CD14-positive monocyte (primary cell): Measurements from ENCODE around the gene TBXT. TPM values are rescaled to one million over a fixed set of nuclear protein-coding genes. Genes with fewer than 3 reads are reported as not detected.

Experiments
- DNase-seq, 3 donors: peaks; one replicate each; pipeline ENCODE4 v3.0.0-alpha.2; 2011 to 2022
- H2AFZ ChIP-seq: 2 replicates; pipeline ENCODE4 v1.6.0; 2012; ENCODE audit warnings: mild to moderate bottlenecking, low read depth, low read length, inconsistent platforms; ENCODE audit not compliant: insufficient read depth, poor library complexity, severe bottlenecking
- H3K27ac ChIP-seq, 2 donors: 1 replicate in 1 of 2; 2 replicates in 1 of 2; pipeline ENCODE4 v1.5.1; 2012 to 2013; ENCODE audit warnings: low read length in 2 of 2, control low read depth in 1 of 2, inconsistent platforms in 1 of 2, low read depth in 1 of 2, mild to moderate bottlenecking in 1 of 2
- H3K27me3 ChIP-seq, 2 donors: one replicate each; pipeline versions ENCODE4 v1.6.0 to v1.6.1; 2011 to 2013; ENCODE audit warnings: low read length in 2 of 2; ENCODE audit not compliant: control insufficient read depth in 2 of 2, insufficient read depth in 2 of 2
- H3K36me3 ChIP-seq, 2 donors: replicated peaks in 1 of 2; 1 replicate in 1 of 2; 2 replicates in 1 of 2; pipeline versions ENCODE4 v1.5.1 to v1.6.1; 2012 to 2013; ENCODE audit warnings: low read length in 2 of 2, control low read depth in 1 of 2, inconsistent platforms in 1 of 2, mild to moderate bottlenecking in 1 of 2; ENCODE audit not compliant: insufficient read depth in 2 of 2, control insufficient read depth in 1 of 2
- H3K4me1 ChIP-seq, 2 donors: 1 replicate in 1 of 2; 2 replicates in 1 of 2; pipeline versions ENCODE4 v1.5.1 to v1.6.1; 2012 to 2013; ENCODE audit warnings: low read length in 2 of 2, control low read depth in 1 of 2, inconsistent platforms in 1 of 2, mild to moderate bottlenecking in 1 of 2, moderate library complexity in 1 of 2; ENCODE audit not compliant: insufficient read depth in 2 of 2, control insufficient read depth in 1 of 2
- H3K4me2 ChIP-seq: replicated peaks from 2 replicates; pipeline ENCODE3; 2012; ENCODE audit warnings: low read length, moderate library complexity, mild to moderate bottlenecking; ENCODE audit not compliant: poor library complexity, severe bottlenecking; ENCODE audit errors: extremely low read depth
- H3K4me3 ChIP-seq, 3 experiments: fragments of 200-600 bp in 1 of 3; sonication (generic) in 1 of 3; replicated peaks in 1 of 3; 1 replicate in 2 of 3; 2 replicates in 1 of 3; pipeline ENCODE4 v1.5.1; 2011 to 2013; ENCODE audit warnings: low read length in 3 of 3, mild to moderate bottlenecking in 3 of 3, control low read depth in 2 of 3, low read depth in 2 of 3, inconsistent platforms in 1 of 3, moderate library complexity in 1 of 3
- H3K79me2 ChIP-seq: 2 replicates; pipeline ENCODE4 v1.6.0; 2012; ENCODE audit warnings: mild to moderate bottlenecking, control low read depth, inconsistent platforms, low read length, moderate library complexity; ENCODE audit not compliant: insufficient read depth
- H3K9ac ChIP-seq: 2 replicates; pipeline ENCODE4 v1.6.0; 2017; ENCODE audit warnings: low read length, mild to moderate bottlenecking; ENCODE audit not compliant: insufficient read depth, poor library complexity, severe bottlenecking
- H3K9me3 ChIP-seq, 2 donors: replicated peaks in 1 of 2; 1 replicate in 1 of 2; 2 replicates in 1 of 2; pipeline versions ENCODE4 v1.5.1 to v1.6.1; 2012 to 2013; ENCODE audit warnings: low read length in 2 of 2, control low read depth in 1 of 2; ENCODE audit not compliant: control insufficient read depth in 1 of 2, insufficient read depth in 1 of 2
- H4K20me1 ChIP-seq: 2 replicates; pipeline ENCODE4 v1.6.0; 2012; ENCODE audit warnings: mild to moderate bottlenecking, low read length, control low read depth, moderate library complexity; ENCODE audit not compliant: insufficient read depth
- H3K27ac Mint-ChIP-seq, 7 donors: one replicate each; pipeline ENCODE4 v1.8.0; 2020; ENCODE audit warnings: mild to moderate bottlenecking in 7 of 7, mixed read lengths in 7 of 7, moderate library complexity in 6 of 7, inconsistent platforms in 2 of 7
- H3K27me3 Mint-ChIP-seq, 3 donors: one replicate each; pipeline ENCODE4 v1.8.0; 2021 to 2022; ENCODE audit warnings: low read depth in 3 of 3, mild to moderate bottlenecking in 3 of 3, mixed read lengths in 3 of 3, moderate library complexity in 3 of 3, inconsistent platforms in 1 of 3
- H3K36me3 Mint-ChIP-seq, 2 donors: one replicate each; pipeline ENCODE4 v1.8.0; 2020; ENCODE audit warnings: mixed read lengths in 2 of 2, inconsistent platforms in 1 of 2, mild to moderate bottlenecking in 1 of 2
- H3K4me1 Mint-ChIP-seq: one replicate; pipeline ENCODE4 v1.8.0; 2020; ENCODE audit warnings: mild to moderate bottlenecking, mixed read lengths
- H3K4me3 Mint-ChIP-seq, 2 donors: one replicate each; pipeline ENCODE4 v1.8.0; 2020; ENCODE audit warnings: mild to moderate bottlenecking in 2 of 2, mixed read lengths in 2 of 2, moderate library complexity in 1 of 2
- H3K9me3 Mint-ChIP-seq, 7 donors: one replicate each; pipeline ENCODE4 v1.8.0; 2020 to 2022; ENCODE audit warnings: mixed read lengths in 7 of 7, mild to moderate bottlenecking in 6 of 7, moderate library complexity in 6 of 7, inconsistent platforms in 2 of 7
- WGBS: methylation state at CpG from one replicate; pipeline ENCODE4 v1.1.5; 2013; ENCODE audit warnings: missing lambda C conversion rate; ENCODE audit not compliant: insufficient coverage; 5-methylcytosine and 5-hydroxymethylcytosine counted together
- intact Hi-C, 2 donors: fragments of 100-400 bp; cut with micrococcal nuclease; formaldehyde crosslinking; loops; one replicate each; pipeline versions ENCODE4 v1.15.0 to v1.15.1; 2023
- polyA plus RNA-seq, 3 donors: library from polyadenylated mRNA; depleted of rRNA in 1 of 3; unstranded in 2 of 3; stranded (reverse) in 1 of 3; fragments of 300-500 nt in 2 of 3; fragments of >200 nt in 1 of 3; fragmentation: Illumina TruSeq in 2 of 3; gene quantifications; 1 replicate in 2 of 3; 2 replicates in 1 of 3; pipeline ENCODE4 v1.2.3, GENCODE V29; 2012 to 2021
- TF ChIP-seq, protein P1 (sequence below): fragments of 200-600 bp; IDR thresholded peaks from one replicate; pipeline ENCODE4 v1.8.0; 2022; ENCODE audit warnings: antibody characterized with exemption, mild to moderate bottlenecking

TBXT gene
- polyA plus RNA-seq, 3 donors: not detected

DNA sequence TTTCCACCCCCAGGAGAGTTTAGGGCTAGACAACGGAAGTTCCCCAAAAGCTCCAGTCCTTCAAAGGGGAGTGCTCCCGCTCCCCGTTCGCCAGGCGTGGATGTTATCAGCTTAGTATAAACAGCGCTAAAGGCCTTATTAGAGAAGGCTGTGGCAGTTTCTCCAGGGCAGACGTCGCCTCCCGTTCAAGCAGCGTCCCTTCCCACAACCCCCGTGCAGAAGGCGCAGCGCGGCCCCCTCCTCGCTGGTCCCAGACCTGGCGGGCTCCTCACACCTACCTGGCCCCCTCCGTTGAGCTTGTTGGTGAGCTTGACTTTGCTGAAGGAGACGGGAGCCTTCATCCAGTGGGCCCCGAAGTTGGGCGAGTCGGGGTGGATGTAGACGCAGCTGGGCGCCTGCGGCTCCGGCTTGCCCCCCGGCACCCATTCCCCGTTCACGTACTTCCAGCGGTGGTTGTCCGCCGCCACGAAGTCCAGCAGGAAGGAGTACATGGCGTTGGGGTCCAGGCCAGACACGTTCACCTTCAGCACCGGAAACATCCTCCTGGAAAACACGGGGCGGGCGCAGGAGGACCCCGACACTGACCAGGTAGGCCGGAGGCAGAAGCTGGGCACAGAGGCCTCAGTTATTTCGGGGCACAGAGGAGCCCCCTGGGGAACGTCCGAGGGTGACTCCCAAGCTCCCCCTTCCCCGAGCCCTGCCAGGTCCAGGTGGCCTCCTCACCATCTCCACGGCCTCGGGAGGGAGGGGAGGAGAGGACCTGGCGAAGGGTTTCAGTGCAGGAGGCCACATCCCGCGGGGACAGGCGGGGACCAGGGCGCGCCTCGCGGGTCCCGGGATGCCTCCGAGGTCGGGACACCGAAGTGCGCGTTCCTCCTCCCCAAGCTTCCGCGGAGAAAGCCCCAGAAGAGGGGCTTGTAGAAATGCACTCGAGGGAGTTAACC is 1.1 kb downstream of the TBXT start:
- Histone ChIP-seq H3K4me2 (no peak overlapping the region), H3K36me3 (no peaks in the 10 kb centered on the region), H2AFZ (no peak overlapping the region), H3K4me1 (peaks cover 0 to 4% of the 10 kb centered on the region in 2 donors), H3K79me2 (no peaks in the 10 kb centered on the region), H3K27me3 (peaks cover 67 to 82% of the 10 kb centered on the region in 2 donors), H3K27ac (no peak overlapping the region), H4K20me1 (no peaks in the 10 kb centered on the region), H3K4me3 (no peak overlapping the region), H3K9ac (no peak overlapping the region), H3K9me3 (peaks cover 0 to 31% of the 10 kb centered on the region in 2 donors)
- Mint-ChIP-seq H3K9me3 (peaks cover 0 to 11% (median 3%) of the 10 kb centered on the region in 7 donors), H3K27ac (no peak overlapping the region), H3K36me3 (peaks cover 0 to 2% of the 10 kb centered on the region in 2 donors), H3K4me1 (peaks cover 14% of the 10 kb centered on the region), H3K27me3 (peaks cover 71 to 89% (median 78%) of the 10 kb centered on the region in 3 donors), H3K4me3 (peak overlapping the region in 1 of 2 donors; percentile 57)
- TF ChIP-seq, protein P1, sequence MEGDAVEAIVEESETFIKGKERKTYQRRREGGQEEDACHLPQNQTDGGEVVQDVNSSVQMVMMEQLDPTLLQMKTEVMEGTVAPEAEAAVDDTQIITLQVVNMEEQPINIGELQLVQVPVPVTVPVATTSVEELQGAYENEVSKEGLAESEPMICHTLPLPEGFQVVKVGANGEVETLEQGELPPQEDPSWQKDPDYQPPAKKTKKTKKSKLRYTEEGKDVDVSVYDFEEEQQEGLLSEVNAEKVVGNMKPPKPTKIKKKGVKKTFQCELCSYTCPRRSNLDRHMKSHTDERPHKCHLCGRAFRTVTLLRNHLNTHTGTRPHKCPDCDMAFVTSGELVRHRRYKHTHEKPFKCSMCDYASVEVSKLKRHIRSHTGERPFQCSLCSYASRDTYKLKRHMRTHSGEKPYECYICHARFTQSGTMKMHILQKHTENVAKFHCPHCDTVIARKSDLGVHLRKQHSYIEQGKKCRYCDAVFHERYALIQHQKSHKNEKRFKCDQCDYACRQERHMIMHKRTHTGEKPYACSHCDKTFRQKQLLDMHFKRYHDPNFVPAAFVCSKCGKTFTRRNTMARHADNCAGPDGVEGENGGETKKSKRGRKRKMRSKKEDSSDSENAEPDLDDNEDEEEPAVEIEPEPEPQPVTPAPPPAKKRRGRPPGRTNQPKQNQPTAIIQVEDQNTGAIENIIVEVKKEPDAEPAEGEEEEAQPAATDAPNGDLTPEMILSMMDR: no peak
- no peak for DNase-seq
- 4% methylated on average over 50 of the region's 63 CpGs for WGBS
- intact Hi-C loops: no loop called here

DNA sequence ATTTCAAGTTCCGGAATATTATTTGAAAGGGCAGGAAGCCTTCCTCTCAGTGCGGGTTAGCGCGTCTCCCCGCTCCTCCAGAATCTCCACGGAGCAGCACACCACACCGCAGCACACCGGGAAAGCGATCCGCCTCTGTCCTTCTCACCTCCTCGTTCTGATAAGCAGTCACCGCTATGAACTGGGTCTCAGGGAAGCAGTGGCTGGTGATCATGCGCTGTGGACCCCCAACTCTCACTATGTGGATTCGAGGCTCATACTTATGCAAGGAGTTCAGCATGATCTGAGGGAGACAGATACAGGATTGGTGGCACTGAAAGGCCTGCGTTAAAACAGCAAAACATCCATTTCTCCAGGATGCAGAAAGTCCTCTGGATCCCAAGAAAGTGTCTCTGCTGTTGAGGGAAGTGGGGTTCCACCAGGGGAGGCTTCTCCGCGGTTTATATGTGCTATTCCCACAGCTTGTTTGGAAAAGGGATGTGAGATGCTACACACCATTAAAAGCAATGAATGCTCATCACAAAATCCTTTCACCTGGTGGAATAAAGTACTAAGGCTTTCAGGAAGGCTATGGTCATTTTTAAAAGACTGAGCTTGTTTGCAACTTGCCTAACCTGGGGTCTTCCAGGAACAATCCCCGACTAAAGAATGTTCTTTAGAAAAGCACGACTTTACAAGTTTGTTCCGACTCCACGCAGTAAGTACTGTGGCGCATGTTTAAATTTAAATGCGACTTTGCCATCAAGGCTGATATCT is 1.9 kb downstream of the TBXT start:
- no peak overlapping the region for H2AFZ ChIP-seq
- no peaks in the 10 kb centered on the region for H4K20me1 ChIP-seq
- TF ChIP-seq, protein P1: no peak
- H3K27ac ChIP-seq: no peak overlapping the region
- H3K9me3 Mint-ChIP-seq: peaks cover 0 to 11% (median 3%) of the 10 kb centered on the region in 7 donors
- H3K9me3 ChIP-seq: peaks cover 0 to 31% of the 10 kb centered on the region in 2 donors
- H3K27me3 ChIP-seq: peaks cover 60 to 74% of the 10 kb centered on the region in 2 donors
- H3K27me3 Mint-ChIP-seq: peaks cover 68 to 82% (median 81%) of the 10 kb centered on the region in 3 donors
- peaks cover 14% of the 10 kb centered on the region for H3K4me1 Mint-ChIP-seq
- H3K27ac Mint-ChIP-seq: peak overlapping the region in 1 of 7 donors; percentile 19
- no peak overlapping the region for H3K4me2 ChIP-seq
- intact Hi-C loops: no loop called here
- peaks cover 0 to 2% of the 10 kb centered on the region in 2 donors for H3K36me3 Mint-ChIP-seq
- no peak for DNase-seq
- H3K79me2 ChIP-seq: no peaks in the 10 kb centered on the region
- peaks cover 0 to 4% of the 10 kb centered on the region in 2 donors for H3K4me1 ChIP-seq
- no peak overlapping the region for H3K9ac ChIP-seq
- peak overlapping the region in 1 of 2 donors; percentile 57 for H3K4me3 Mint-ChIP-seq
- WGBS: 9% methylated on average over 17 of the region's 23 CpGs
- no peaks in the 10 kb centered on the region for H3K36me3 ChIP-seq
- H3K4me3 ChIP-seq: no peak overlapping the region
